Measurements from ENCODE around the gene C11orf21. TPM values are rescaled to one million over a fixed set of nuclear protein-coding genes. Genes with fewer than 3 reads are reported as not detected.
A peak's percentile ranks its signal among the peaks of the same experiment; 100 is the strongest.

C11orf21 gene
- not detected for total RNA-seq

DNA sequence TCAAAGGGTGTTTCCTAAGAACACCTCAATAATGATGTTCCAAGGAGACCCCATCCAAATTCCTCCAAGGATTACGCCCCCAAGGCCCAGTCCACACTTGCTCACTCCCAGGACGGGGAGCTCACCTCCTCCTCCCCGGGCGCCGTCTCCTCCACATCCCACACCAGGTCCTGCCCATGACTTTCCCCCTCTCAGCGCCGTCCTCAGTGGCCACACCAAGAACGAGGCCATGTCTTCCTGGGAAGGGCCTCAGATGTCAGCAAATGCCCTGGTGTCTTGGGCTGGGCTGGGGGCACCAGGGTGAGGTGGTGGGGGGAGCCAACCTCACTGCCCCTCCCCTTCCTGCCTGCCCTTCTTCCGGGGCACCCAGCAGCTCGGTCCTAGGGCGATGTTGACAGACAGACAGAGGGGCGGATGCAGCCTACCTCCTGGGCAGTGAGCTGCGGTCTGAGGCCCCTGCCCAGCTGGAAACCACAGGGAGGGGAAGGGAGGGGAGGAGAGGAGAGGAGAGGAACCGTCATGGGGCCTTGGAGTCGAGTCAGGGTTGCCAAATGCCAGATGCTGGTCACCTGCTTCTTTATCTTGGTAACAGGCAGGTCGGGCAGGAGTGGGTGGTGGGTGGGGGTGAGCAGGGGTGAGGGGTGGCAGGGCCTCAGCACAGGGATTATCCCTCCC lies at the start of gene C11orf21, which contains the start of gene TSPAN32:
TSS of gene C11orf21 (minus strand) at position 288 of the 675 bp plus-strand sequence. CDS start at position 178, 110 bp downstream.
TSS of gene TSPAN32 (plus strand) at position 383 of the 675 bp plus-strand sequence. CDS start at position 520, 137 bp downstream.
- Histone ChIP-seq H3K27ac (peak within 1 kb of the TSS; percentile 47 to 67), H3K4me3 (peak within 1 kb of the TSS in 1 of 2 donors; percentile 26), H3K9me3 (no peaks in the 10 kb centered on the region), H3K27me3 (no peaks in the 10 kb centered on the region), H3K4me1 (peaks cover 28 to 39% of the 10 kb centered on the region in 2 donors), H3K36me3 (no peaks in the 10 kb centered on the region)
- TF ChIP-seq, protein P1, sequence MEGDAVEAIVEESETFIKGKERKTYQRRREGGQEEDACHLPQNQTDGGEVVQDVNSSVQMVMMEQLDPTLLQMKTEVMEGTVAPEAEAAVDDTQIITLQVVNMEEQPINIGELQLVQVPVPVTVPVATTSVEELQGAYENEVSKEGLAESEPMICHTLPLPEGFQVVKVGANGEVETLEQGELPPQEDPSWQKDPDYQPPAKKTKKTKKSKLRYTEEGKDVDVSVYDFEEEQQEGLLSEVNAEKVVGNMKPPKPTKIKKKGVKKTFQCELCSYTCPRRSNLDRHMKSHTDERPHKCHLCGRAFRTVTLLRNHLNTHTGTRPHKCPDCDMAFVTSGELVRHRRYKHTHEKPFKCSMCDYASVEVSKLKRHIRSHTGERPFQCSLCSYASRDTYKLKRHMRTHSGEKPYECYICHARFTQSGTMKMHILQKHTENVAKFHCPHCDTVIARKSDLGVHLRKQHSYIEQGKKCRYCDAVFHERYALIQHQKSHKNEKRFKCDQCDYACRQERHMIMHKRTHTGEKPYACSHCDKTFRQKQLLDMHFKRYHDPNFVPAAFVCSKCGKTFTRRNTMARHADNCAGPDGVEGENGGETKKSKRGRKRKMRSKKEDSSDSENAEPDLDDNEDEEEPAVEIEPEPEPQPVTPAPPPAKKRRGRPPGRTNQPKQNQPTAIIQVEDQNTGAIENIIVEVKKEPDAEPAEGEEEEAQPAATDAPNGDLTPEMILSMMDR (IDR thresholded peaks at IDR 0.05): no peak
- intact Hi-C loops (cut with DNase I): loop anchor here (5.0 kb wide), 1 partner anchor 104 kb away; no protein-coding TSS in a partner anchor
- DNase-seq (ENCODE audit: low spot score in 2 of 2): peak in 1 of 2 donors; percentile 65

DNA sequence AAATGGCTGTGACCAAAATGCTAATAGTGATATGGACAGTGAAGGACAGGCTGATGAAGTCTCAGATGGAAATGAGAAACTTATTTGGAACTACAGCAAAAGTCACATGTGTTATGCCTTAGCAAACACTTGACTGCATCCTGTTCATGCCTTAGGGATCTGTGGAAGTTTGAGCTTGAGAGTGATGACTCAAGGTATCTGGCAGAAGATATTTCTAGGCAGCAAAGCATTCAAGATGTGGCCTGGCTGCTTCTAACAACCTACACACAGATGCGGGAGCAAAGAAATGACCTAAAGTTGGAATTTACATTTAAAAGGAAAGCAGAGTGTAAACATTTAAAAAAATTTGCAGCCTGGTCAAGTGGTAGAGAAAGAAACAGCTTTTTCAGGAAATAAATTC lies 47.3 kb upstream of the C11orf21 start:
- Histone ChIP-seq H3K9me3 (peaks cover 0 to 10% of the 10 kb centered on the region in 2 donors), H3K27ac (no peak overlapping the region), H3K27me3 (no peaks in the 10 kb centered on the region), H3K36me3 (peaks cover 0 to 2% of the 10 kb centered on the region in 2 donors), H3K4me1 (no peaks in the 10 kb centered on the region), H3K4me3 (no peak overlapping the region)
- TF ChIP-seq, protein P1 (IDR thresholded peaks at IDR 0.05): no peak
- intact Hi-C loops (cut with DNase I): no loop called here
- DNase-seq (ENCODE audit: low spot score in 2 of 2): no peak

DNA sequence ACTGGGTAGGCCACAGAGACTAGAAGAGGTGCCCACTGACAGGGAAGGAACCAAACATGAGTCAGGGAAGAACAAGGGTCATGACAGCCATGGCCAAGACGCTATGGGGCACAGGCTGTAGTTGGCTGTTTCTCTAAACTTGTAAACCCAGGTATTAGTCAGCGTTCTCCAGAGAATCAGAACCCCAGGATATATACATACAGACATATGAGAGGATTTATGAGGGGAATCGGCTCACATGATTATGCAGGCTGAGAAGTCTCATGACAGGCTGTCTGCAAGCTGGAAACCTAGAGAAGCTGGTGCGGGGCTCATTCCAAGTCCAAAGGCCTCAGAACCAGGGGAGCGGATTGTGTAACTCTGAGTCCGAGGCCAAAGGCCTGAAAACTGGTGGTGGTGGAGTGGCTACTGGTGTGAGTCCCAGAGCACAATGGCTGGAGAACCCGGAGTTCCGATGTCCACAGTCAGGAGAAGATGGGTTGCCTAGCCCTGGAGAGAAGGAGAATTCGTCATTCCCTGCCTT lies 45.7 kb upstream of the C11orf21 start:
- no peak overlapping the region for H3K27ac ChIP-seq
- H3K27me3 ChIP-seq: no peaks in the 10 kb centered on the region
- intact Hi-C loops (cut with DNase I): no loop called here
- TF ChIP-seq, protein P1 (IDR thresholded peaks at IDR 0.05): no peak
- peaks cover 0 to 2% of the 10 kb centered on the region in 2 donors for H3K36me3 ChIP-seq
- no peak for DNase-seq (ENCODE audit: low spot score in 2 of 2)
- H3K4me1 ChIP-seq: no peaks in the 10 kb centered on the region
- H3K4me3 ChIP-seq: no peak overlapping the region
- peaks cover 0 to 10% of the 10 kb centered on the region in 2 donors for H3K9me3 ChIP-seq

DNA sequence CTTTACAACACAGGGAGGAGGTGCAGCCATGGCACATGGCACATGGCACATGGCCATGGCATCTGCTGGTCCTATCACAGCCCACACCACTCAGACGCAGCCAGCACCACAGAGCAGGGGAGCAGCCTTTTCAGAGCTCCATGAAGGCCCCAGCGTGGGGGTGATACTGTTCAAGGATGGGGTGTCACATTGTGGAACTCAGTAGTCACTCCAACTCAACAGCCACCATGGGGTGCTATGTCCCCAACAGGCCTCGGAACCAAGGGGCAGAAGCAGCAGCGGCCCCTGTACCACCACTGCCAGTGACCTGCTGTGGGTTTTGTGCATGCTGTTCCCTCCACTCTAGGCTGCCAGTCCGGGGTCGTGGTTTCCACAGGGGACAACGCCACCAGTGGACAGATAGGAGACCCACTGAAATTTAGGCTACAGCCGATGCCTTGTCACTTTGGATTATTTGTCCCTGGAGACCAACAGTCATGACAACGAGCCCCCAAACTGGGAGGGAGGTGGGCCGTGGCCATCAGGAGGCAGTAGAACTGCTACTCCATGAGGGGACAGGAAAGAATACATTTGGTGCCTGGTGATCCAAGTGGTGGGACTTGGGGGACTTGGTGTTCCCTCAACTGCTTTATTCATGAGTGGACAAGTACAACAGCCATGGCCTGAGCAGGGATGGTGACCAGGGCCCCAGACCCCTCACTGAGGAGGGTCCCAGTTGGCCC lies 45.0 kb upstream of the C11orf21 start:
- DNase-seq (ENCODE audit: low spot score in 2 of 2): peak in 1 of 2 donors; percentile 52
- TF ChIP-seq, protein P1 (IDR thresholded peaks at IDR 0.05): no peak
- Histone ChIP-seq H3K4me1 (no peaks in the 10 kb centered on the region), H3K36me3 (peaks cover 0 to 2% of the 10 kb centered on the region in 2 donors), H3K27ac (no peak overlapping the region), H3K4me3 (no peak overlapping the region), H3K9me3 (peaks cover 0 to 10% of the 10 kb centered on the region in 2 donors), H3K27me3 (no peaks in the 10 kb centered on the region)
- intact Hi-C loops (cut with DNase I): no loop called here

DNA sequence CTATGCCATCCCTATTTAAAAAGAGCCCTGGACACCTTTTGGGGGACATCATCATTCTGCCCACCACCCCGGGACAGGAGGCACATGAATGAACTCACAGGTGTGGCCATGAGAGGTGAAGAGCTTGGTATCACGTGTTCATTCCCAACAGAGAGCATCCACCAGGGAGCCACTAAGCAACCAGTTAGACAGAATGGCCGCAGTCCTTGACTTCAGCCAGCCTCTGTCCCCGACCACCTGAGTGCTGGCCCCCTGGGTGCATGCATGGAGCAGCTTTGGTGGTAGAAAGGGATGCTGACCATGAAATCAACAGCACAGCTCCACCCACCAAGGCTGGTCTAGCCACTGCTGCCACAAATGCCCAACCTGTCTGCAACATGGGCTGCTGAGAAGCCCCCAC lies 44.3 kb upstream of the C11orf21 start:
- Histone ChIP-seq H3K27me3 (no peaks in the 10 kb centered on the region), H3K36me3 (peaks cover 0 to 2% of the 10 kb centered on the region in 2 donors), H3K4me1 (no peaks in the 10 kb centered on the region), H3K27ac (no peak overlapping the region), H3K9me3 (peaks cover 0 to 10% of the 10 kb centered on the region in 2 donors), H3K4me3 (no peak overlapping the region)
- intact Hi-C loops (cut with DNase I): no loop called here
- DNase-seq (ENCODE audit: low spot score in 2 of 2): peak in 1 of 2 donors; percentile 50
- TF ChIP-seq, protein P1 (IDR thresholded peaks at IDR 0.05): no peak
